ENCODE results near the gene COL2A1. TPM values are rescaled to one million over a fixed set of nuclear protein-coding genes. Genes with fewer than 3 reads are reported as not detected.

COL2A1 gene
- total RNA-seq, 1 experiment from 2014 or later, result not detected

GRCh38 chr12:47984331-47984801 is 19.9 kb downstream of the COL2A1 start:
- CTCF ChIA-PET, result no interaction called here
- no peaks in the 10 kb centered on the region for H3K36me3 ChIP-seq (ENCODE audit: low read depth)
- no peaks in the 10 kb centered on the region for H3K9me2 ChIP-seq (ENCODE audit: insufficient read depth)
- no peak for TF ChIP-seq EZH2 (IDR thresholded peaks at IDR 0.05; ENCODE audit: low read depth)
- TF ChIP-seq CTCF (conservative IDR thresholded peaks at IDR 0.05), result no peak
- H3K4me1 ChIP-seq (replicated peaks; ENCODE audit: insufficient read depth), result no peaks in the 10 kb centered on the region
- no peaks in the 10 kb centered on the region for H3K9me3 ChIP-seq (ENCODE audit: insufficient read depth, low read depth)
- H3K27ac ChIP-seq, result no peak overlapping the region
- BruUV-seq (replicated peaks), result no TSS peak
- no peaks in the 10 kb centered on the region for H3F3A ChIP-seq (ENCODE audit: insufficient read depth, low read depth)
- no peak for DNase-seq
- H2AFZ ChIP-seq, result no peak overlapping the region
- intact Hi-C loops (cut with micrococcal nuclease; ENCODE audit: unreplicated experiment), result no loop called here
- H3K4me2 ChIP-seq, result no peak overlapping the region
- peaks cover 79% of the 10 kb centered on the region for H3K27me3 ChIP-seq (ENCODE audit: insufficient read depth, low read depth)
- POLR2A ChIA-PET (ENCODE audit: unreplicated experiment), result no interaction called here
- H3K4me3 ChIP-seq, result no peak overlapping the region
- H3K79me2 ChIP-seq (ENCODE audit: low read depth), result no peaks in the 10 kb centered on the region
- H4K20me1 ChIP-seq (ENCODE audit: insufficient read depth), result no peaks in the 10 kb centered on the region

- Histone ChIP-seq H3K9me2 (ENCODE audit: insufficient read depth) (no peaks in the 10 kb centered on the region), H3K27me3 (ENCODE audit: insufficient read depth, low read depth) (peaks cover 79% of the 10 kb centered on the region), H3K4me1 (replicated peaks; ENCODE audit: insufficient read depth) (no peaks in the 10 kb centered on the region), H2AFZ (no peak overlapping the region), H3K79me2 (ENCODE audit: low read depth) (no peaks in the 10 kb centered on the region), H3K27ac (no peak overlapping the region), H3K4me3 (no peak overlapping the region), H4K20me1 (ENCODE audit: insufficient read depth) (no peaks in the 10 kb centered on the region), H3K4me2 (no peak overlapping the region), H3F3A (ENCODE audit: insufficient read depth, low read depth) (no peaks in the 10 kb centered on the region), H3K36me3 (ENCODE audit: low read depth) (no peaks in the 10 kb centered on the region), H3K9me3 (ENCODE audit: insufficient read depth, low read depth) (no peaks in the 10 kb centered on the region)
- BruUV-seq (replicated peaks), result no TSS peak
- TF ChIP-seq EZH2 (IDR thresholded peaks at IDR 0.05; ENCODE audit: low read depth), result no peak
- TF ChIP-seq CTCF (conservative IDR thresholded peaks at IDR 0.05), result no peak
- CTCF ChIA-PET, result no interaction called here
- intact Hi-C loops (cut with micrococcal nuclease; ENCODE audit: unreplicated experiment), result no loop called here
- POLR2A ChIA-PET (ENCODE audit: unreplicated experiment), result no interaction called here
- no peak for DNase-seq
Measured at GRCh38 chr12:47983541-47984115, 20.6 kb downstream of the COL2A1 start.

- H3K27ac ChIP-seq, result no peak overlapping the region
- intact Hi-C loops (cut with micrococcal nuclease; ENCODE audit: unreplicated experiment), result no loop called here
- no peak for DNase-seq
- no peak overlapping the region for H3K4me2 ChIP-seq
- H4K20me1 ChIP-seq (ENCODE audit: insufficient read depth), result no peaks in the 10 kb centered on the region
- no peak overlapping the region for H2AFZ ChIP-seq
- POLR2A ChIA-PET (ENCODE audit: unreplicated experiment), result no interaction called here
- H3K4me3 ChIP-seq, result no peak overlapping the region
- H3K9me3 ChIP-seq (ENCODE audit: insufficient read depth, low read depth), result no peaks in the 10 kb centered on the region
- no peaks in the 10 kb centered on the region for H3K36me3 ChIP-seq (ENCODE audit: low read depth)
- no peaks in the 10 kb centered on the region for H3K4me1 ChIP-seq (replicated peaks; ENCODE audit: insufficient read depth)
- peaks cover 79% of the 10 kb centered on the region for H3K27me3 ChIP-seq (ENCODE audit: insufficient read depth, low read depth)
- H3F3A ChIP-seq (ENCODE audit: insufficient read depth, low read depth), result no peaks in the 10 kb centered on the region
- no peaks in the 10 kb centered on the region for H3K79me2 ChIP-seq (ENCODE audit: low read depth)
- no peaks in the 10 kb centered on the region for H3K9me2 ChIP-seq (ENCODE audit: insufficient read depth)
- CTCF ChIA-PET, result no interaction called here
- BruUV-seq (replicated peaks), result no TSS peak
- TF ChIP-seq CTCF (conservative IDR thresholded peaks at IDR 0.05), result no peak
- no peak for TF ChIP-seq EZH2 (IDR thresholded peaks at IDR 0.05; ENCODE audit: low read depth)
Measured at GRCh38 chr12:47982770-47983169, 21.5 kb downstream of the COL2A1 start.

Data from PC-9 (cell line).